ENCODE measurements around the gene CWC27. TPM values are rescaled to one million over a fixed set of nuclear protein-coding genes. Genes with fewer than 3 reads are reported as not detected.

The CWC27 gene
- total and polyA plus RNA-seq, 2 of the 13 experiments (the other 11 are each of a cell fraction or from before 2014, with no cell fraction given): 21.1 to 25.7 TPM

- TF ChIP-seq ZNF710 (CRISPR knock-in tag; IDR thresholded peaks at IDR 0.05; ENCODE audit: borderline replicate concordance) (no peak), DMAP1 (CRISPR knock-in tag; IDR thresholded peaks at IDR 0.05) (no peak), ZNF775 (CRISPR knock-in tag; IDR thresholded peaks at IDR 0.05; ENCODE audit: borderline replicate concordance) (no peak), SRSF9 (IDR thresholded peaks at IDR 0.05; ENCODE audit: borderline replicate concordance, insufficient read depth, low read depth, low read length, poor library complexity, severe bottlenecking) (no peak), ZNF121 (CRISPR knock-in tag; IDR thresholded peaks at IDR 0.05) (no peak), ZNF770 (CRISPR knock-in tag; IDR thresholded peaks at IDR 0.05) (no peak), ZBTB46 (CRISPR knock-in tag; IDR thresholded peaks at IDR 0.05; ENCODE audit: borderline replicate concordance) (no peak), NFAT5 (CRISPR knock-in tag; IDR thresholded peaks at IDR 0.05) (no peak), MLX (CRISPR knock-in tag; IDR thresholded peaks at IDR 0.05) (no peak), ZSCAN20 (CRISPR knock-in tag; IDR thresholded peaks at IDR 0.05; ENCODE audit: borderline replicate concordance) (no peak)
Measured at GRCh38 chr5:64929833-64930232, 161.1 kb downstream of the CWC27 start (continued).
